ENCODE measurements around the gene GCNT1.

- TF ChIP-seq CTCF (IDR thresholded peaks at IDR 0.05; ENCODE audit: low read depth, low read length, poor library complexity, severe bottlenecking) (peak; percentile 75), EZH2phosphoT487 (IDR thresholded peaks at IDR 0.05; ENCODE audit: borderline replicate concordance, low read length) (no peak)
These were observed at the start of gene GCNT1 for GRCh38 chr9:76458903-76459693.

Measured in DOHH2 (cell line).